Stimulated activated CD8-positive, alpha-beta memory T cell treated with anti-CD3 and anti-CD28 coated beads, Interleukin-7, amount 100 ng/mL, for 4 hours (primary cell): ENCODE data around the gene SYNGR1.

Experiments used
- DNase-seq, 2 donors: peaks; one replicate each; pipeline ENCODE4 v3.0.0-alpha.2; 2020; ENCODE audit warnings: low read depth in 2 of 2

SYNGR1 gene

DNA sequence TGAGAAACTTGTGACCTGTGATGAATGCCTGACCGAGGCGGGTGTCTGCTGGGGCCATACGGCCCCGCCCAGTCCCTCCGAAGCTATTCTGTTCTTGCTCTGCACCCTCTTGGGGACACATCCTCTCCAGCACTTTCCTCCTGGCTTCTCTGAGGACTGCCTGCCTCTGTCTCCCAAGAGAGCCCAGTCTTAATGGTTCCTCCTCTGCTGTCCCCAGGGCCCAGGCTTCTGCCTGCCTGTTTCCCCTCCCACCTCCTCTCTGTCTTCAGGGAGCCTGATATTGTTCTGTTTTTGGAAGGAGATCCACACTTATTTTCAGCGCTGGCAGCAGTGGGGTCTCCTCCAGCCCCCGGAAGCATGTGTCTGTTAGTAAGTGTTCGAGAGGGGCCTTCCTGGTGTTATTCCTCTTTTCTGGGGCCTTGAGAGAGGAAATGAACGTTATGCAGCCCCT lies 18.7 kb downstream of the SYNGR1 start:
- no peak for DNase-seq

DNA sequence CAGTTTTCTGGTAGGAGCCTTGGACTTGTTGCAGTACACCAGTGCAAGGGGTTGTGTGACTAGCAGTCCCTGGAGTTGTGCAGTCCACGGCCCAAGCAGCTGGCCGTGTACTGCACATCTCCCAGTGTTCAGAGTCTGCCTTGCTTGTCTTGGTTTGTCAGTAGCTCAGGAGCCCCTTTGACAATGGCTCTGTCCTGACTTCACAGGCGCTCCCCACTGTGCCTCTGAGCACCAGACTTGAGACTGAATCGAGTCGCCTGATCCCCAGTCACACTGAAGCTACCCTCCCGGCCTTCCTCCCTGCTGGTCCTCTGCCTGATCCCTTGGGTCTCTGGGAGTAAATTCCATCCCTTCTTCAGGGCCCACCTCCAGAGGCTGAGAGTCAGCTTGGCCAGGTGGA lies 19.4 kb downstream of the SYNGR1 start:
- DNase-seq: no peak

DNA sequence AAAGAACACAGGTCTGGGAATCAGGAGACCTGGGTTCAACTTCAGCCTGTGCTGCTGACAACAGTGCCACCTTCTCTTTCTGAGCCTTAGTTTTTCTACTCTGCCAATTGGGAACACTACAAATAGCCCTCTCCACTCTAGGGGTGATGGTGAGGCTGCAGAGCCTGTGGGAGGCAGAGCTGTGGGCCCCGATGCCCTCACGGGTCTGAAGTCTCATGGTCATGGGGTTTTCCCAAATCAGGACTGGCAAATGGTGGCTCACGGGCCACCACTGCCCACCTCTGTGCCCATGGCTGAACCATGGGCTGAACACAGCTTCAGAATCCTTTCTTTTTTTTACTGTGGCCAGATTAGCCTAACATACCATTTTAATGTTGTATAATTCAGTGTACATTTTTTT lies 19.8 kb downstream of the SYNGR1 start:
- no peak for DNase-seq

DNA sequence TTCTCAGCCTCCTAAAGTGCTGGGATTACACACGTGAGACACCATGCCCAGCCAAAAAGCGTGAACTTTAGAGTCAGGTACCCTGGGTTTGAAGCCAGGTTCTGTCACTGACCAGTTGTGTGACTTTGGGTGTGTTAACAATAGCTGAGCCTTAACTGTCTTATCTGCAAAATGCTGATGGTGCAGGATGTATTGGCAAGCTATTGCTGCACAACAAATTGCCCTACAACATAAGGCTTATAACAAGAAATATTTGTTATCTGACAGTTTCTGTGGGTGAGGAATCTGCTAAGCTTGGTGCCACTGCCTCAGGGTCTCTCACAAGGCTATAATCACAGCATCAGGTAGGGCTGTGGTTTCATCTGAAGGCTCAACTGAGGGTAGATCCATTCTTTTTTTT lies 21.9 kb downstream of the SYNGR1 start:
- no peak for DNase-seq

DNA sequence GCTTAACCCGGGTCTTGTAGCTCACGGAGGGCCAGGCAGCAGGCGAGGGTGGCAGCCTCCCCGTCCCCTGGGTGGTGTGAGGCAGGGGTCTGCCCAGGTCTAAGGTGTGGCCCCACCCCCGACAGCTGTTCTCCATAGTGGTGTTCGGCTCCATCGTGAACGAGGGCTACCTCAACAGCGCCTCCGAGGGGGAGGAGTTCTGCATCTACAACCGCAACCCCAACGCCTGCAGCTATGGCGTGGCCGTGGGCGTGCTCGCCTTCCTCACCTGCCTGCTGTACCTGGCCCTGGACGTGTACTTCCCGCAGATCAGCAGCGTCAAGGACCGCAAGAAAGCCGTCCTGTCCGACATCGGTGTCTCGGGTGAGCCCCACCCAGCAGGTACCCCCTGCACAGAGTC lies 24.4 kb downstream of the SYNGR1 start:
- no peak for DNase-seq

DNA sequence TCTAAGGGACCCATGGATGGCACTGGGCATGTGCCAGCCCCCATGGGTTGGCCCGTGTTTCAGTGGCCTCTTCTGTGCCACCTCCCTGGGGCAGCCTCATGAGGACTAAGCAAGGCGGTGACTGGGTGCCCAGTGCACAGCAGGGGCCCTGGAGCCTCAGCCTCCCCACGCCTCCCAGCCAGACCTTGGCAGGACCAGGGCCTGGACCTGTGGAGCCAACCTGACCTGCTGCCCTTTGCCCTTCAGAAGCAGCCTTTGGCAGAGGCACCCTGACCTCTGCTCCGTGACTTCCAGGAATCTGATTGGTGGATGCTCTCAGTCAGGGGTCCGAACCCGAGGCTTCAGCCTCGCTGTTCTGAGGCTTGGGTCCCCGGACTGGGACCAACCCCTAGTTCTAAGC lies 25.0 kb downstream of the SYNGR1 start:
- DNase-seq: no peak

DNA sequence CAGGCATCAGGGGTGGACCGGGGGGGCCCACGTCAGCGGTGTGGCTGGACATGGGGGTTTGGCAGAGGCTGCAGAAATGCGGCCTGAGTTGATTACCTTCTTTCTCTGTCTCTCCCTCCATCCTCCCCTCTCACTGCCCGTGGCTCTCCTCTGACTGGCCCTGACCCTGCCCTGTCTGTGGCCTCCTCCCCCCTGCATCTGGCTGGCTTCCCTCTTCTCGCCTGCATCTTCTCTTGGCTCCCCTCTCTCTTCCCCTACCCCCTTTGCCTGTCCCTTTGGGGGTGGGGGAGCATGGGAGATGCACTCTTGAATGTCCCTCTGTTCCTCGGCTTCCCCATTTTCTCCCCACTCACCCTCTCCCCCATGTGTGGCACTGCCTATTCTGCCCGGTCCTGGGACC lies 25.9 kb downstream of the SYNGR1 start:
- DNase-seq: no peak

DNA sequence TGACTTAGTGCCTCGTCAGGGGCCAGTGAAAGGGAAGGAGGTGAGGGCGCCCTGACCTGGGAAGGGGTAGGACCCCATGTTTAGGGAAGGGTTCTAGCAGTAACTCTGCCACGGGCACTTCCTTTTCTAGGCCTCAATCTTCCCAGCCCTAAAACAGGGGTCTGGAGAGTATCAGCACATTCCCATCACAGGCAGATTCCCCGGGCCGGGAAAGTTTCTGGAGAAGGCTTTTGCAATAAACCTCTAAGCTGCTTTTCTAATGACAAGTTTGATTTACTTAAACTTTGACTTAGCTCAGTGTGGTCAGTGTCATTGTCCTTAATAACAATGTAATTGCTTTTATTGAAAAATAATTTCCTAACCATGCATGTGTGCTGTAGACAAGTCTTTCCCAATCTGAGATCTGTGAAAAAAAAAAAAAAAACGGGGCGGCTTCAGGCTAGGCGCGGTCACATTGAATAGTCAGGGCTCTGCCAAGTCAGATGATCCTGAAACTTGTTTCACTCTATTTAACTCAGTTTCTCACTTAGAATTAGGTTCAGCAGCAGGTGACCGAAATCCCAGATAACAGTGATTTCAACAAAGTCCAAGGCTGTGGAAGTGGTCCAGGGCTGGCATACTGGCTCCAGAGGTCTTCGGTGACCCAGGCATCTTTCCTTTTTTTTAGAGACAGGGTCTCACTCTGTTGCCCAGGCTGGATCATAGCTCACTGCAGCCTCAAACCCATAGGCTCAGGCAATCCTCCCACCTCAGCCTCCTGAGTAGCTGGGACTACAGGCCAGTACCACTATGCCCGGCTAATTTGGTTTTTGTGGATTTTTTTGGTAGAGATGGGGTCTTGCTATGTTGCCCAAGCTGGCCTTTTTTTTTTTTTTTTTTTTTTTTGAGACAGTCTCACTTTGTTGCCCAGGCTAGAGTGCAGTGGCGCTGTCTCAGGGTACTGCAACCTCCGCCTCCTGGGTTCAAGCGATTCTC lies 30.3 kb downstream of the SYNGR1 start:
- DNase-seq: no peak

DNA sequence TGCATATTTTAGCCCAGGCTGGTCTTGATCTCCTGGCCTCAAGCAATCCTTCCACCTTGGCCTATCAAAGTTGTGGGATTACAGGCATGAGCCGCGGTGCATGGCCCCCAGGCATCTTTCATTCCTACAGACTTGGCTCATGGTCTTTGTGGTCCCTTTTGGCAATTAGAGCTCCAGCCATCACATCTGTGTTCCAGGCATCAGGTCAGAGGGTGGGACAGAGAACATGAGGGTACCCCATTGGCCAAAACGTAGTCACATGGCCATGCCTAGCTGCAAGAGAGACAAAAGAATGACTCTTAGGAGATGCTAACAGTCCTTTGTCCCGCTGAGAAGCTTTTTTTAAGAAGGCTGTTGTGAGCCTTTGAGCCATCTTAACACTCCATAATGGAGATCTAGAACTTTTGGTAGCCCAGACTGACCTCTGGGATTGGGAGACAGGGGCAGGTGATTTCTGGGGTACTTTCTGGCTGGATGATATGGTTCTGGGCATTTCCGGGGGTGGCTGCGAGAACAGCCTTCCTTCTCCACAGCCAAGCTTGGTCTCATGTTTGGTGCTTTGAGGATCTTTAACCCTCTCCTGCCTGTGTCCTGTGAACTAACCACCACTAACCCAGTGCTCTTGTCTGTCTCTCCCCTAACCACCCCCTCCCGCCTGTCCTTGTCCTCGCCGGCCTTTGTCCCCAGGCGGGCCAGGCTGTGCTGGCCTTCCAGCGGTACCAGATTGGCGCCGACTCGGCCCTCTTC lies 31.4 kb downstream of the SYNGR1 start:
- DNase-seq: no peak

DNA sequence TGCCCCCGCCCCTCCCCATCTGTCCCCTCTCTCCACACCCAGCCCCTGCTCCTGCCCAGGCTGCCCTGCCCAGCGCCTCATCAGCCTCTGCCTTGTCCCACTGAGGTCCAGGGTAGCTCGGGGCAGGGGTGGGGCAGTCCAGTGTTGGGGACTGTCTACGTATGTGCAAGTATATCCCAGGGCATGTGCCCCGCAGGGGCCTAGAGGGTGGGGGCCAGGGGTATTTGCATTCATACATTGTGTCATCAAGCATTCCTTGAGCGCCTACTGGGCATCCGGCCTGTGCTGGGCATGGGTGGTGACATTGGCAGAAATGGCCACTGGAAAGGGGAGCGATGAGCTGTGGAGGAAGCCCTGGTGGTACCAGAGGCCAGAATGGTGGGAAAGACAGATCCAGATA lies 32.1 kb downstream of the SYNGR1 start:
- no peak for DNase-seq

DNA sequence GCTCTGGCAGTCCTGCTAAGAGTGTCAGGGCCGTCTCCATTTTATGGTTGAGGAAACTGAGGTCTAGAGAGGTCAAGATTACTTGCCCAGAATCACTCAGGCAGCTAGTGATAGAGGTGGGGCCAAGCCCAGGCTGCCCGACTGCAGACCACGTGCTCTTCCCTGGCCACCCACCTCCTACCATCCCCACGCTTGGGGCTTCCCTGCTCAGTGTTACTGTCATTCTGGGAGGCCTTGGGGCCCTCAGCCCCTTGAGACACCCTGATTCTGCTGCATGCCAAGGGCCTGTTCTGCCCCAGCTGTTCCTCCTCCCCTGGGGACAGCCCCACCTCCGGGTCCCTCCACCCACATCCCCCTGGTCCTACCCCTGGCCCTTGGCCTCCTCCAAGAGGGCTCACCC lies 32.6 kb downstream of the SYNGR1 start:
- DNase-seq: no peak

DNA sequence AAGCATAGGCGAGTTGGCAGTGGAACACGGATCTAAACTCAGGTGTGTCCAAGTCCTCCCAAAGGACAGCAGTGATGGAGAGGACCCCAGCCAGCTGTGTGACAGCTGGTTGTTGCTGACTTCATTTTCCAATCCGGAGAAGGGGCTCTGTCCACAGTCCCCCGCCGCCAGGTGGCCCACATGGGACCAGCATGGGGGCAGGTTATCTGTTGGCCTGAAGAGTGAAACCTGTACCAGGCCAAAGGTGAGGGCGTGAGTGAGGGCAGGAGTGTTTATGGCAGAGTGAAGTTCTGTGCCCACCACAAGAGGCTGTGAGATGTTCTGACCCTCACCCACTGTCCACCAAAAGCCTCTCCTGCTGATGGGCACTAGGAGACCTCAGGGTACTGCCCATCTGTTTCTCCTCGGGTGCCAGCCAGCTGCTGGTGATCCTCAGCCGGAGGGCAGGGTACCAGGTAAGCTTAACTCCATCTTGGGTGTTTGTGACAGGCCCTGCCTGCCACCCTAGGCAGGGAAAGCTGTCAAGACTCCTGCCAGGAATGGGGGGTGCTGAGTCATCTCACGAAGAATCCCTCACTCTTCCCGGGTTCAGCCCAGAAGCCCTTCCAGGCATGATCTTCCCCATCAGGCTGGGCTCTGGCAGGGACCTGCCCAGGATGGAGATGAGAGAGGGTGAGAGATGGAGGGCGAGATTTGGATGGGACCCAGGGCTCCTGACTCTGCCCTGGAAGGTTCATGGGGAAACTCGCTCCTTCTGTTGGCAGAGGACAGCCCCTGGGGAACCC lies 34.2 kb downstream of the SYNGR1 start:
- DNase-seq: no peak

DNA sequence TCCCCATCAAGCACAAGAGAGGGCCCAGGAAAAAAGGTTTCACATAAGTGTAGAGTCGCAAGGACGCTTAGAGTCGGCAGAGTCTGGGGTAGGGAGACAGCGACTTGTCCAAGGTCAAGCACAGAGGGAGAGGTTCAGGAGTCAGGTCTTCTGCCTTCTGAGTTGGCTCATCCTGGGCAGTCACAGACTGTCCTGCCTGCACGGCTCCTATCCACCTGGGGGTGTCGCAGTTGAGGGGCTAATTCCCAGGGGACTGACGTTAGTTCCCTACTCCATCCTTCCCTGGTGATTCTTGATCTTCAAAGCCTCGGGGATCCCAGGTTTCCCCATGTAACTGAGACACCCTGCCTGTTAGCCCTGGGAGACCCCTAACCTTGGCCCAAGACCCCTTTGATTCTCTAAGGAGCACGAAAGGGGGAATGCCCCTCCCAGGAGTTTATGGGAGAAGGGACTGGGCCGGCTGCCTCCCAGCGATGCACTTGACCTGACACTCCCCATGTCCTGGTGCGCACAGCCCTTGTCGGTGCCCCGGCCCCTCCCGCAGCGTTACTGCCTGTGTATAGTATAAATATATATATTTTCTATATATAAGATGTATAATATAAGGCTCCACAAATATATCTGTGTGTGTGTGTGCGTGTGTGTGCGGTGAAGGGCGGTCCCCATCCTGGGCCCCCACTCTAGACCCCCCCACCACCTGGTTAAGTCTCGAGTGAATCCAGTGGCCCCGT lies 35.1 kb downstream of the SYNGR1 start:
- DNase-seq: no peak

DNA sequence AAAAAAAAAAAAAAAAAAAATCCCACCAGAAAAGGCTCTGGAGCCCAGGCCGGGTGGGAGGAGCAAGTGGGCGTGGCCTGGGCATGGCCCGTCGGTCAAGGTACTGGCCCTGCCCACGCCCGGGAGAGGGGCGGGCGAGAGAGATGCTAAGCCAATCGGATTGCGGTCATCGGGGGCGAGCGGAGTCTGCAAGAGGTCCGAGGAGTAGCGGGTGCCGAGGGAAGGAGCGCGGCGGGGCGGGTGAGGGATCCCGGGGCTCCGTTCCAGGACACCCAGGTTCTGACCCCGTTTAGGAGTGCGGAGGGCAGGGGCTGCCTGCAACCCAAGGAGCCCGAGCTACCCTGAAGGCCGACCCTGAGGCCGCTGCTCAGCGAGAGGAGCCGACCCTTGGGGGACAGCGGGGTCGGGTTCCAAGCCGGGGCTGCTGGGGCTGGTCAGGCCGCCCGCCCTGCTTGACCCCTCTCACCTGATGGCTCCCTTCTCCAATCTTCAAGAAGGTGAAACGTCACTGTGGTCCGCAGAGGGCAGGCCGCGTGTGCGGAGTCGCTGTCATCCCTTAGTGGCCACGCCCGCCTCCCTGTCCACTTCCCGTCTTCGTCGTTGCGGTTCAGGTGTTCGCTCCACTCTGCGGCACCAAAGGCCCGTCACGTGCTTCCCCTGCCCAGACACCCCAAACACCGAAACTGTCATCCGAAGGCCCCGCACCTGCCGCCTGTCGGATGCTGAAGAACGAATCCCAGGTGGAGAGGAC lies 38.6 kb downstream of the SYNGR1 start:
- DNase-seq: peak; percentile 54 to 70

DNA sequence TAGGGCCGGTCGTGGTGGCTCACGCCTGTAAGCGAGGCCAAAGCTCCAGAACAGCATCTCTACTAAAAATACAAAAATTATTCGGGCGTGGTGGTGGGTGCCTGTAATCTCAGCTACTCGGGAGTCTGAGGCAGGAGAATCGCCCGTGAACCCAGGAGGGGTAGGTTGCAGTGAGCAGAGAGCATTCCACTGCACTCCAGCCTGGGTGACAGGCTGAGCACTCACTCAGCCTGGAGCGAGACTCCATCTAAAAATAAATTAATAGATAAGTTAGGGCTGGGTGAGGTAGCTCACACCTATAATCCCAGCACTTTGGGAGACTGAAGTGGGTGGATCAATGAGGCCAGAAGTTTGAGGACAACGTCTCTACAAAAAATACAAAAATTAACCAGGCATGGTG lies 39.6 kb downstream of the SYNGR1 start:
- no peak for DNase-seq

DNA sequence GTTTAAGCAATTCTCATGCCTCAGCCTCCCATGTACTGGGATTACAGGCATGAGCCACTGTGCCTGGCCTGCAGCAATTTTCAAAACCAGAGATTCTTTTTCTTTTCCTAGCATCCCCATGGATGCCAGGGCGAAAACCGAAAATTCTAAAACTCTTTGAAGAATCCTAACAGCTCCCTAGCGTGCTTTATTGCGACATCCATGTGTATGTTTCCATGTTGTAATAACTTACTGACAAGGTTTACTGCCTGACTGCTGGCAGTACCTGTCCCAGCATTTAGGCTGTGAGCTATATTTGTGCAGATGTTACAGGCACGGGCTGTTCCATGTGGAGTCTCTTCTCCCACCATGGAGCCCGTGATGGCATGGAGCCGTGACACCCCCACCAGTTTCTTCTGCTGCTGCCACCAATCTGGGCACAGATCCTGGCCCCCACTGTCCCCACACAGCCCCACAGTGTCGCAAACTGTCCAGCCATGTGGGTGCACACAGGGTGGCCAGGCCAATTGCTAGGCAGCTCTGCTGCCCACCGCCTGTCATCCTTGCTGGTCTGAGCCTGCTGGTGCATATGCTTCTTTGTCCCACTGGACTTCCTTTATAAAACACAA lies 42.7 kb downstream of the SYNGR1 start:
- DNase-seq: no peak

DNA sequence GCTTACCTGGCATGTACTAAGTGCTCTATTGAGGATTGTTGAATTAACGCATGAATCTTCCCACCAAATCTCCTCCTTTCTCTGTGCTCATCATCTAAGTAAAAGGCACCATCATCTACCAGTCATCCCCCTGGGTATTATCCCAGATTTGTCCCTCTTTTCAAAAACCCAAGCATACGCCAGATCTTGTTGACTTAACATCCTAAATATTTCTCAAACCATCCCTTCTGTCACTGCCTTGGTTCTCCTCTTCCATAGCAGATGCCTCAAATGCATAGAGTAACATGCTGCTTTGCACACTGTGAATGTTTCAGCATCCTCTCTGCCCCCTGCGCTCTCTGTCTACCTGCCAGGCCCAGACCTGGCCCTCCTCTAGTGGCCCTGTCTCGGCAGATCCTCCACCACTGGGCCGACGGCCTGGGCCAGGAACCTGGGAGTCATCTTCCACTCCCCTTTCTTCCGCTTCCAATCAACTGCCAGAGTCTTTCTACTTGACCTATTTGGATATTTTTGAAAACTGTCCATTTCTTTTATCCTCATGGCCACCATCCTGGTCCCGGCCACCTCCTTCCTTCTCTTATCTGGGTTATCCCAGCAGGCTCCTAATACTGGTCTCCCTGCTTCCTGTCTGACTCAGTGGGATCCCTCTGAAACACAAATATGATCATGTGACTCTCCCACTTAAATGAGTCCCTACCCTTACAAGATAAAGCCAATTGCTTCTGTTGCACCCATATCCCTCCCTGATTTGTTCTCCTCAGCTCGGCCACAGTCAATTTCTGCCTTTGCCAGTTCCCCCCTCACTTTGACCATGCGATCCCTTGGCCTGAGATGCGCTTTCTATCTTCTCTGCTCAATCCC lies 46.4 kb downstream of the SYNGR1 start:
- no peak for DNase-seq

DNA sequence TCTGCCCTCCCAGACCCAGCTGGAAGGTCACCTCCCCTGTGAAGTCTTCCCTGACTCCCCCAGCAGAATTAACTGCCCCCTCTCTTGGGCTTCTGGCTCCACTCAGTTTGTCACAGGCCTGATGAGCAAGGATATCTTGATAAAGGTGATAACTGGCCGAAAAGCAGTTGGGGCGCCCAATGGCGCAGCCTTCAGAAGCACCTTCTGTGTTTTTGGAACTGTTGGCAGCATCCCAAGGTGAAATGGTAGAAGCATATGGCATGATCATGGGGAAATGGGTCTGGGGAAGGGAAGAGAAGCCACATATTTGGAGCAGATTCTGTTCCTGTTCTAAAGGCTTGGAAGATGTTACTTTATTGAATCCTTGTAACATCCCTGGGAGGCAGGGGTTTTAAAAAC lies 47.0 kb downstream of the SYNGR1 start:
- DNase-seq: no peak

DNA sequence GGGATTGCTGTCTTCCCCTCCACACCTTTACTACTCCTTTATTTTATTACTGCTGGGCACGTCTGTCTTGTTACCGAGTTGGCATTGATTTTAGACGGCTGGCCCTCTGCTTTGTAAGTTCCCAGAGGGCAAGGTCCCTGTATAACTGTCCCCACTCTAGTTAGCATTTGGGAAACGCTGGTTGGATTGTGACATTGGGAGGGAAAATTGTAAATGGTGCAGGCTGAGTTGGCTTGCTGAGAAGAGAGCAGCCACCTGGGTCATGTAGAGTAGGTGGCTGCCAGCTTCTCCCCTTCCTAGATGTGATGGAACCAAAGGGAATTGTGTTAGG lies 51.5 kb downstream of the SYNGR1 start:
- no peak for DNase-seq
